BJ (cell line): Measurements from ENCODE around the gene PHC2. TPM values are rescaled to one million over a fixed set of nuclear protein-coding genes. Genes with fewer than 3 reads are reported as not detected.

Source experiments
- CTCF ChIA-PET: fragments of 350-600 bp; formaldehyde crosslinking; extraction: SDS; loops from one replicate; lab custom pipeline; 2021; ENCODE audit warnings: antibody characterized with exemption, inconsistent platforms; lab: Yijun Ruan, JAX
- POLR2A ChIA-PET: fragments of 300-600 bp; sonication (Branson Sonifier 250); formaldehyde crosslinking; extraction: SDS; loops from one replicate; lab custom pipeline; 2021; ENCODE audit warnings: antibody characterized with exemption; lab: Charles Lee
- DNase-seq: peaks from one replicate; pipeline ENCODE4 v3.0.0-alpha.2; 2011; ENCODE audit warnings: low read depth
- H3K27me3 ChIP-seq: 2 replicates; pipeline ENCODE4 v1.6.0; 2011; ENCODE audit warnings: low read length; ENCODE audit not compliant: control insufficient read depth, insufficient read depth
- H3K36me3 ChIP-seq: 2 replicates; pipeline ENCODE4 v1.5.1; 2011; ENCODE audit warnings: low read length; ENCODE audit not compliant: control insufficient read depth, insufficient read depth
- H3K4me3 ChIP-seq: 2 replicates; pipeline ENCODE4 v1.5.1; 2011; ENCODE audit warnings: low read depth, mild to moderate bottlenecking, control low read depth, low read length
- polyA plus RNA-seq: library from polyadenylated mRNA; depleted of rRNA; stranded (reverse); fragments of >200 nt; gene quantifications from 2 replicates; pipeline ENCODE4 v1.2.3, GENCODE V29; 2011
- TF ChIP-seq, protein P1 (sequence below): IDR thresholded peaks from 2 replicates; pipeline ENCODE4 v1.5.1; 2011; ENCODE audit warnings: low read depth, mild to moderate bottlenecking, control low read depth, inconsistent platforms, low read length, moderate library complexity; ENCODE audit not compliant: insufficient read depth

The PHC2 gene
- polyA plus RNA-seq, 1 experiment, result 62.0 TPM

- Histone ChIP-seq H3K27me3 (no peaks in the 10 kb centered on the region), H3K4me3 (no peak overlapping the region), H3K36me3 (no peaks in the 10 kb centered on the region)
- POLR2A ChIA-PET, result no interaction called here
- no peak for DNase-seq
- CTCF ChIA-PET, result interaction anchor here (0.7 to 1.1 kb wide), 2 partner anchors 10 to 46 kb away, joined by 3 read pairs; no protein-coding TSS in a partner anchor
- TF ChIP-seq, protein P1, sequence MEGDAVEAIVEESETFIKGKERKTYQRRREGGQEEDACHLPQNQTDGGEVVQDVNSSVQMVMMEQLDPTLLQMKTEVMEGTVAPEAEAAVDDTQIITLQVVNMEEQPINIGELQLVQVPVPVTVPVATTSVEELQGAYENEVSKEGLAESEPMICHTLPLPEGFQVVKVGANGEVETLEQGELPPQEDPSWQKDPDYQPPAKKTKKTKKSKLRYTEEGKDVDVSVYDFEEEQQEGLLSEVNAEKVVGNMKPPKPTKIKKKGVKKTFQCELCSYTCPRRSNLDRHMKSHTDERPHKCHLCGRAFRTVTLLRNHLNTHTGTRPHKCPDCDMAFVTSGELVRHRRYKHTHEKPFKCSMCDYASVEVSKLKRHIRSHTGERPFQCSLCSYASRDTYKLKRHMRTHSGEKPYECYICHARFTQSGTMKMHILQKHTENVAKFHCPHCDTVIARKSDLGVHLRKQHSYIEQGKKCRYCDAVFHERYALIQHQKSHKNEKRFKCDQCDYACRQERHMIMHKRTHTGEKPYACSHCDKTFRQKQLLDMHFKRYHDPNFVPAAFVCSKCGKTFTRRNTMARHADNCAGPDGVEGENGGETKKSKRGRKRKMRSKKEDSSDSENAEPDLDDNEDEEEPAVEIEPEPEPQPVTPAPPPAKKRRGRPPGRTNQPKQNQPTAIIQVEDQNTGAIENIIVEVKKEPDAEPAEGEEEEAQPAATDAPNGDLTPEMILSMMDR, result no peak
These were observed 20.7 kb downstream of the PHC2 start for GRCh38 chr1:33410091-33410701.

DNA sequence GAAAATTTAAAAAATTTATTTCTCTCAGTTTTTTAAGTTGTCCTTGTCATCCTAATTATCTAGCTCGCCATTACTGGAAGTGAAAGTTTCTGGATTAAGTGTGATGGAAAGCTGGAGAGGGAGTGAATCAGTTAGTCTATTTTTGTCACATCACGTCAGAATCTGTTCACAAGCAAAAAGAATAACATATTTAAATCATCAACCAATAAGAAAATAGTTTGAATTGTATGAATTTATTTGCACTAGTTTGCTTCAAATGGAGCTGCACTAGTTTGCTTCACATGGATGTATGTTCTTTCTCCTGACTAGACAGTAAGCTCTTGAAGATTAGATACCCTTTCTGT is 22.8 kb downstream of the PHC2 start:
- DNase-seq, result no peak
- ChIA-PET CTCF (interaction anchor here (0.7 to 1.9 kb wide), 2 partner anchors 10 to 26 kb away, joined by 3 to 6 read pairs; no protein-coding TSS in a partner anchor), POLR2A (no interaction called here)
- H3K4me3 ChIP-seq, result no peak overlapping the region
- TF ChIP-seq, protein P1, result no peak
- no peaks in the 10 kb centered on the region for H3K27me3 ChIP-seq
- H3K36me3 ChIP-seq, result no peaks in the 10 kb centered on the region

GRCh38 chr1:33407352-33408092 is 23.4 kb downstream of the PHC2 start:
- H3K36me3 ChIP-seq, result no peaks in the 10 kb centered on the region
- no peak overlapping the region for H3K4me3 ChIP-seq
- DNase-seq, result no peak
- POLR2A ChIA-PET, result no interaction called here
- CTCF ChIA-PET, result interaction anchor here (0.7 to 1.9 kb wide), 2 partner anchors 10 to 26 kb away, joined by 3 to 6 read pairs; no protein-coding TSS in a partner anchor
- TF ChIP-seq, protein P1, result no peak
- no peaks in the 10 kb centered on the region for H3K27me3 ChIP-seq

GRCh38 chr1:33402206-33402605 is 28.7 kb downstream of the PHC2 start:
- TF ChIP-seq, protein P1, result no peak
- no peak for DNase-seq
- ChIA-PET CTCF (no interaction called here), POLR2A (no interaction called here)
- Histone ChIP-seq H3K4me3 (no peak overlapping the region), H3K27me3 (no peaks in the 10 kb centered on the region), H3K36me3 (no peaks in the 10 kb centered on the region)

DNA sequence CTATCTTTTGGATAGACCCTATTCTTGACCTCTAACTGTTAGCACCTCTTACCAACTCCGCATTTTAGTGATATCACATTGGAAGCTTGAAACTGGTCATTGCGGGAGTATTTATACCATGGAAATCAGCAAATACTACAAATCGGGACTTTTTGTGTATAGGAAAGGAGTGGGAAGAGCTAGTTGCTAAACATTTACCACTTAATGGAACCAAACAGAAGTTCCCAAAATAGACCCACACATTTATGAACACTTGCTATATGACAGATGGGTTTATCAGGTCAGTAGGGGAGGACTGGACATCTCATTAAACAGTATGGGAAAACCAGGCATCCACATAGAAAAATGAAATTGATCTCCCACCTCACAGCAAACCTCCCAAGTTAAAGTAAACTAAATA is 29.4 kb downstream of the PHC2 start:
- H3K36me3 ChIP-seq, result no peaks in the 10 kb centered on the region
- ChIA-PET POLR2A (no interaction called here), CTCF (interaction anchor here (0.7 kb wide), 1 partner anchor 31 kb away, joined by 4 read pairs; no protein-coding TSS in a partner anchor)
- H3K27me3 ChIP-seq, result no peaks in the 10 kb centered on the region
- H3K4me3 ChIP-seq, result no peak overlapping the region
- DNase-seq, result no peak
- TF ChIP-seq, protein P1, result no peak
